Measurements from ENCODE around the gene GARNL3. TPM values are rescaled to one million over a fixed set of nuclear protein-coding genes. Genes with fewer than 3 reads are reported as not detected.

GARNL3 gene
- total RNA-seq, 1 experiment from 2014 or later, result 11.5 TPM

DNA sequence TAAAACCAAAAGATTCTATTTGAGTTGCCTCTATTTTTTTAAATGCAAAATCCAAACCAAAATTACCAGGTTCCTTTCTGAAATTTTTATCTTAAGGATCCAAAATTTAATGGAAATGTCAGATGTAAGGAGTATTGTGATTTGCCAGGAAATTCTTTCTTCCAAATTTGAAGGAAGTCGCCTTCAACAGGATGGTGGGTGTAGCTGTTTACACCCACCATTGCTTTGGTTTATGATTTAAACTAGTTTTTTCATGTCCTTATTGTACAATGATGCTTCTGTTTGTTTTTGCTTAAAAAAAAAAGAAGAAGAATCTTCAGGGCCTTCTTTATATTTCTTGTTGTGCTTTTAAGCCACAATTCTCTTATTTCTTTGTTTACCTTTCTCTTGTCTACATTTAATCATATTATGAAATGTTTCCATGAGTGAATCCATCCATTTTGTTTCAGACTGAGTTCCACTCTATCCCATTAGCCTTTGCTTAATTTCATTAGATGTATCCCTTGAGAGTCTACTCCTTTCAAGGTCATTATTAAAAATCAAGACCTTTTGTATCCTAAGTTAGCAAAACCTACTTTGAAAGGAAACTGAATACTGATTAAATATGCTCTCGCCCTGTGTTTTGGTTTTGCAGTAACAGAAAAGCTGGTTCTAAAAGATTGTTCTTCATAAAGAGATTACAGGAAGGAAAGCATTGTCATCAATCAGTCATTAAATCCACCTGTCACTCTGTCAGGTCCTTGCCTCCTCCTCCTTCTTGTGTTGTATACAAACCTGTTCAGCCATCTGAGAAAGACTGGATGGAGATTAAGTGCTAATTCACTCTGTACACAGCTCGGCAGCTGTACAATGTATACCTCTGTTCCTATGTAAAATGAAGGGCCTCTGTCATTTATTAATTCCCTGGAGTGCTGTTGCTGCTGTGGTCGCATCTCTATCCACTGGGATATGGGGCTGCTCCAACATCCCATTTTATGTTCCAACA, 86.9 kb downstream of the GARNL3 start:
- Histone ChIP-seq H3K9me3 (ENCODE audit: control insufficient read depth, insufficient read depth, low read depth, low read length) (no peaks in the 10 kb centered on the region), H3K4me1 (ENCODE audit: control insufficient read depth, insufficient read depth, low read length) (no peaks in the 10 kb centered on the region), H3K27me3 (ENCODE audit: control insufficient read depth, insufficient read depth, low read length) (no peaks in the 10 kb centered on the region), H3K36me3 (ENCODE audit: control insufficient read depth, insufficient read depth, low read length) (no peaks in the 10 kb centered on the region), H3K27ac (ENCODE audit: low read length) (no peak overlapping the region), H3K4me3 (ENCODE audit: low read depth in 2 of 2, low read length in 2 of 2) (no peak overlapping the region)
- no peak for DNase-seq (ENCODE audit: low read depth, low spot score)
- no TSS peak for BruUV-seq (replicated peaks)
- ChIA-PET CTCF (no interaction called here), POLR2A (interaction anchor here (0.7 kb wide), 1 partner anchor 52 kb away, joined by 3 read pairs; no protein-coding TSS in a partner anchor)
- no peak for ATAC-seq
- intact Hi-C loops (cut with micrococcal nuclease; ENCODE audit: unreplicated experiment), result no loop called here
- no peak for TF ChIP-seq TCF7L2 (IDR thresholded peaks at IDR 0.05; ENCODE audit: low read depth, low read length)
- in situ Hi-C loops (cut with HindIII; ENCODE audit: low pct_unique_long_range_greater_than_20kb, low sequenced_read_pairs), result no loop called here

DNA sequence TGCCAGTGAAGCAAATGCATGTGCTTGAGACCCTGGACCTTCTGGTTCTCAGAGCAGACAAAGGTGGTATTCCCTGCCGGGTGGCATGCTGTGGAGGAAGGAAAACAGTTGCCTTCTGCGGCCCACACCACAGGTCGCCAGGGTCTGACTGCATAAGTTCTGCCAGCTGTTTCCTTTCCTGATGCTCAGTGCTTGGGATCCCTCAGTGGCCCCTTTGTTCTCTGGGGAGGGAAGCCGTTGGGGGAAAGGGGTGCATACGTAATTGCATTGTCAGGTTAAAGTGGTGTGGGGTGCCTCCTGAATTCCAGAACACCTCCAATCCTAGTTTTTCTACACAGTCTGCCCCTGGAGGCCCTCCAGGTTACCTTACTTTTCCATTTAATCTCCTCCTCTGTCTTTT, 89.3 kb downstream of the GARNL3 start:
- Histone ChIP-seq H3K36me3 (ENCODE audit: control insufficient read depth, insufficient read depth, low read length) (no peaks in the 10 kb centered on the region), H3K27ac (ENCODE audit: low read length) (no peak overlapping the region), H3K4me1 (ENCODE audit: control insufficient read depth, insufficient read depth, low read length) (no peaks in the 10 kb centered on the region), H3K27me3 (ENCODE audit: control insufficient read depth, insufficient read depth, low read length) (no peaks in the 10 kb centered on the region), H3K9me3 (ENCODE audit: control insufficient read depth, insufficient read depth, low read depth, low read length) (no peaks in the 10 kb centered on the region), H3K4me3 (ENCODE audit: low read depth in 2 of 2, low read length in 2 of 2) (no peak overlapping the region)
- in situ Hi-C loops (cut with HindIII; ENCODE audit: low pct_unique_long_range_greater_than_20kb, low sequenced_read_pairs), result no loop called here
- ATAC-seq (no peak), DNase-seq (ENCODE audit: low read depth, low spot score) (no peak)
- intact Hi-C loops (cut with micrococcal nuclease; ENCODE audit: unreplicated experiment), result no loop called here
- ChIA-PET CTCF (no interaction called here), POLR2A (no interaction called here)
- TF ChIP-seq, protein P1, sequence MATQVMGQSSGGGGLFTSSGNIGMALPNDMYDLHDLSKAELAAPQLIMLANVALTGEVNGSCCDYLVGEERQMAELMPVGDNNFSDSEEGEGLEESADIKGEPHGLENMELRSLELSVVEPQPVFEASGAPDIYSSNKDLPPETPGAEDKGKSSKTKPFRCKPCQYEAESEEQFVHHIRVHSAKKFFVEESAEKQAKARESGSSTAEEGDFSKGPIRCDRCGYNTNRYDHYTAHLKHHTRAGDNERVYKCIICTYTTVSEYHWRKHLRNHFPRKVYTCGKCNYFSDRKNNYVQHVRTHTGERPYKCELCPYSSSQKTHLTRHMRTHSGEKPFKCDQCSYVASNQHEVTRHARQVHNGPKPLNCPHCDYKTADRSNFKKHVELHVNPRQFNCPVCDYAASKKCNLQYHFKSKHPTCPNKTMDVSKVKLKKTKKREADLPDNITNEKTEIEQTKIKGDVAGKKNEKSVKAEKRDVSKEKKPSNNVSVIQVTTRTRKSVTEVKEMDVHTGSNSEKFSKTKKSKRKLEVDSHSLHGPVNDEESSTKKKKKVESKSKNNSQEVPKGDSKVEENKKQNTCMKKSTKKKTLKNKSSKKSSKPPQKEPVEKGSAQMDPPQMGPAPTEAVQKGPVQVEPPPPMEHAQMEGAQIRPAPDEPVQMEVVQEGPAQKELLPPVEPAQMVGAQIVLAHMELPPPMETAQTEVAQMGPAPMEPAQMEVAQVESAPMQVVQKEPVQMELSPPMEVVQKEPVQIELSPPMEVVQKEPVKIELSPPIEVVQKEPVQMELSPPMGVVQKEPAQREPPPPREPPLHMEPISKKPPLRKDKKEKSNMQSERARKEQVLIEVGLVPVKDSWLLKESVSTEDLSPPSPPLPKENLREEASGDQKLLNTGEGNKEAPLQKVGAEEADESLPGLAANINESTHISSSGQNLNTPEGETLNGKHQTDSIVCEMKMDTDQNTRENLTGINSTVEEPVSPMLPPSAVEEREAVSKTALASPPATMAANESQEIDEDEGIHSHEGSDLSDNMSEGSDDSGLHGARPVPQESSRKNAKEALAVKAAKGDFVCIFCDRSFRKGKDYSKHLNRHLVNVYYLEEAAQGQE (IDR thresholded peaks at IDR 0.05; ENCODE audit: insufficient read depth in 1 of 2, low read depth in 2 of 2, low read length in 1 of 2), result no peak
- TF ChIP-seq TCF7L2 (IDR thresholded peaks at IDR 0.05; ENCODE audit: low read depth, low read length), result no peak
- TF ChIP-seq, protein P2, sequence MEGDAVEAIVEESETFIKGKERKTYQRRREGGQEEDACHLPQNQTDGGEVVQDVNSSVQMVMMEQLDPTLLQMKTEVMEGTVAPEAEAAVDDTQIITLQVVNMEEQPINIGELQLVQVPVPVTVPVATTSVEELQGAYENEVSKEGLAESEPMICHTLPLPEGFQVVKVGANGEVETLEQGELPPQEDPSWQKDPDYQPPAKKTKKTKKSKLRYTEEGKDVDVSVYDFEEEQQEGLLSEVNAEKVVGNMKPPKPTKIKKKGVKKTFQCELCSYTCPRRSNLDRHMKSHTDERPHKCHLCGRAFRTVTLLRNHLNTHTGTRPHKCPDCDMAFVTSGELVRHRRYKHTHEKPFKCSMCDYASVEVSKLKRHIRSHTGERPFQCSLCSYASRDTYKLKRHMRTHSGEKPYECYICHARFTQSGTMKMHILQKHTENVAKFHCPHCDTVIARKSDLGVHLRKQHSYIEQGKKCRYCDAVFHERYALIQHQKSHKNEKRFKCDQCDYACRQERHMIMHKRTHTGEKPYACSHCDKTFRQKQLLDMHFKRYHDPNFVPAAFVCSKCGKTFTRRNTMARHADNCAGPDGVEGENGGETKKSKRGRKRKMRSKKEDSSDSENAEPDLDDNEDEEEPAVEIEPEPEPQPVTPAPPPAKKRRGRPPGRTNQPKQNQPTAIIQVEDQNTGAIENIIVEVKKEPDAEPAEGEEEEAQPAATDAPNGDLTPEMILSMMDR (IDR thresholded peaks at IDR 0.05), result no peak
- TF ChIP-seq SIN3A (IDR thresholded peaks at IDR 0.05; ENCODE audit: borderline replicate concordance, insufficient read depth, low read depth, low read length), result no peak
- TF ChIP-seq POLR2AphosphoS5 (IDR thresholded peaks at IDR 0.05; ENCODE audit: low read depth, low read length), result no peak
- BruUV-seq (replicated peaks), result no TSS peak

DNA sequence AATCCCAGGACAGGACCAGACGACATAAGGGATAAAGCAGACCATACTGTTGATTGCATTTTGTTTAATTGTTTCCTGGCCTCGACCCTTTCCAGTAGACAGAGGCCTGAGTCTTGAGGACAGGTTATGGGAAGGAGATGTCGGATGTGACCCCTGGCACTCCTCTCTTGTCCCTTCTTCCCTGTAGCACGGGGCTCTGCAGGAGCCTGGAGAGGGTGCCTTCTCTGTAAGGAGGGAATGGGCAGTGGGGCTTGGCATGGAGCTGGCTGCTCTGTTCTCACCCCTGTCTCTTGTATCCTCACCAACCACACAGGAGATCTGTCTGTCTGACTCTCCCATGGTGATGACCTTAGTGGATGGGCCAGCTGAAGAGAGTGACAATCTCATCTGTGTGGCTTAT, 92.3 kb downstream of the GARNL3 start:
- H3K4me1 ChIP-seq (ENCODE audit: control insufficient read depth, insufficient read depth, low read length), result no peaks in the 10 kb centered on the region
- DNase-seq (ENCODE audit: low read depth, low spot score), result no peak
- in situ Hi-C loops (cut with HindIII; ENCODE audit: low pct_unique_long_range_greater_than_20kb, low sequenced_read_pairs) (no loop called here), intact Hi-C loops (cut with micrococcal nuclease; ENCODE audit: unreplicated experiment) (no loop called here)
- no peaks in the 10 kb centered on the region for H3K27me3 ChIP-seq (ENCODE audit: control insufficient read depth, insufficient read depth, low read length)
- no peak overlapping the region for H3K4me3 ChIP-seq (ENCODE audit: low read depth in 2 of 2, low read length in 2 of 2)
- no TSS peak for BruUV-seq (replicated peaks)
- no peaks in the 10 kb centered on the region for H3K36me3 ChIP-seq (ENCODE audit: control insufficient read depth, insufficient read depth, low read length)
- H3K9me3 ChIP-seq (ENCODE audit: control insufficient read depth, insufficient read depth, low read depth, low read length), result no peaks in the 10 kb centered on the region
- TF ChIP-seq SIN3A (IDR thresholded peaks at IDR 0.05; ENCODE audit: borderline replicate concordance, insufficient read depth, low read depth, low read length), result no peak
- TF ChIP-seq, protein P1 (IDR thresholded peaks at IDR 0.05; ENCODE audit: insufficient read depth in 1 of 2, low read depth in 2 of 2, low read length in 1 of 2), result no peak
- TF ChIP-seq, protein P2 (IDR thresholded peaks at IDR 0.05), result no peak
- TF ChIP-seq TCF7L2 (IDR thresholded peaks at IDR 0.05; ENCODE audit: low read depth, low read length), result no peak
- TF ChIP-seq POLR2AphosphoS5 (IDR thresholded peaks at IDR 0.05; ENCODE audit: low read depth, low read length), result no peak
- ATAC-seq, result no peak
- ChIA-PET CTCF (no interaction called here), POLR2A (no interaction called here)
- no peak overlapping the region for H3K27ac ChIP-seq (ENCODE audit: low read length)
